ENCODE results near the gene POLH.
"Not testable (repeated sequence)": the region's sequence is repeated elsewhere in the genome, so short reads cannot be mapped to it uniquely, and the experiment has no call there.

The POLH gene

DNA sequence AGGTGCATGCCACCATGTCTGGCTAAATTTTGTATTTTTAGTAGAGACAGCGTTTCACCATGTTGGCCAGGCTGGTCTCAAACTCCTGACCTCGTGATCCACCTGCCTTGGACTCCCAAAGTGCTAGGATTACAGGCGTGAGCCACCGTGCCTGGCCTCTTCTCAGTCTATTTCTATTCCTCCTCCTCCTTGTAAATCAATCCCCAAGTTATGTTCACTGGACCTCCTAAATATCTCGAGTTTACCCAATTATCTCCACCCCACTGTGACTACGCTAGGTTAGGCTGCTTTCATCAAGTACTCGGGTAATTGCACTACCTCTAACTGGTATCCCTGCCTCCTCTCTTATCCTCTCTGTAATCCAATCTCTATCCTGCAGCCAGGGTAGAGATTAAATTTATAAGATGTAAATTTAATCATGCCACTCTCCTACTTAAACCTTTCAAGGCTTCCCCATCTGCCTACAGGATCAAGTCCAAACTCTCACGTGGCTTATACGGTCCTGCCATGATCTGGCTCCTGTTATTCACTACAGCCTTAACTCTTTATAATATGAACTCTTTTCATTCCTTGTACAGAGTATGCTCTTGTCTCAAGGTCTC, 58.8 kb downstream of the POLH start:
- DNase-seq = no peak

DNA sequence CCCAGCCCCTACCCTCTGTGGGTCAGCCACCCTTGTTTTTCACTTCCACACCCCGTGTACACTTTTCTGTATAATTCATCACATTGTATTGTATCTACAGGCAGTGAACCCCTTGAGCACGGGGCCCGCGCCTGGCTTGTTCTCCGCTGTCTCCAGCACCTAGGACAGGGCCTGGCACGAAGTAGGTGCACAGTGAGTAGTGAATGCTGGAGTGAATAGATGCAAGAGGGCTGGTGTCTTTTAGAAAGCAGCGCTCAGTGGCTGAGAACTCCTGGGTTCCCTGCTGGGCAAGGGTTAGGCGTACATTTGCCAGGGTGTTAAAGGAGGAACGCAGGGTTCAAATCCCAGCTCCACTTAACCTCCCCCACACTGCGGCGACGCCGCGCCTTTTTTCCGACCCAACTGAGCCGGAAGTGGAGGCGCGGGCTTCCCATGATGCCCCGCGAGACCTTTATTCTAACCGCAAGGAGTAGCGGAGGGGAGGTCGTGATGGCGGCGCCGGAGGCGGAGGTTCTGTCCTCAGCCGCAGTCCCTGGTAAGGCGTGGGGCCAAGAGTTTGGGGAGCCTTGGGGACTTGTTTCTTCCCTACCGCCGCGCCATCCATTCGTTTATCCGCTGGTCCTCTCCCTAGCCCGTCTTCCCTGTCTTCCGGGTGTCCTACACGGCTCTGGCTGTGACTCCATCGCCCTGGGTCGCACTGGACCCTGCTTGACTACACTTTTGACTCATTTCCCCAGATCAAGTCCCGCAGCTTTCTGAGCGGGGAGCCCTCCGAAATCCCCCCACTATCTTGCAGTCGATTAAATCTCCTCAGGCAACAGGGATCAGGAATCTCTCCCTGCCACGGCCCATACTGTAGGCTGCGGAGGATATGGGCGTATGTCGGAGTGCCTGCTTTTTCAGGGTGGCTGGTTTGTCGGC, 59.7 kb downstream of the POLH start, which contains the start of gene MAD2L1BP:
Gene MAD2L1BP (plus strand): TSS at position 454 of the 921 bp plus-strand sequence. CDS start 36 bp downstream, at position 490.
- DNase-seq = peak; percentile 81

DNA sequence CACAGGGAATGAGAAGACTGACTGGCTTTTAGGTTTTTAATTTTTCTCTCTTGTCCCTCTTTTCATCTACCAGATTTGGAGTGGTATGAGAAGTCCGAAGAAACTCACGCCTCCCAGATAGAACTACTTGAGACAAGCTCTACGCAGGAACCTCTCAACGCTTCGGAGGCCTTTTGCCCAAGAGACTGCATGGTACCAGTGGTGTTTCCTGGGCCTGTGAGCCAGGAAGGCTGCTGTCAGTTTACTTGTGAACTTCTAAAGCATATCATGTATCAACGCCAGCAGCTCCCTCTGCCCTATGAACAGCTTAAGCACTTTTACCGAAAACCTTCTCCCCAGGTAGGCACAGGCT, 60.3 kb downstream of the POLH start:
- DNase-seq = no peak

DNA sequence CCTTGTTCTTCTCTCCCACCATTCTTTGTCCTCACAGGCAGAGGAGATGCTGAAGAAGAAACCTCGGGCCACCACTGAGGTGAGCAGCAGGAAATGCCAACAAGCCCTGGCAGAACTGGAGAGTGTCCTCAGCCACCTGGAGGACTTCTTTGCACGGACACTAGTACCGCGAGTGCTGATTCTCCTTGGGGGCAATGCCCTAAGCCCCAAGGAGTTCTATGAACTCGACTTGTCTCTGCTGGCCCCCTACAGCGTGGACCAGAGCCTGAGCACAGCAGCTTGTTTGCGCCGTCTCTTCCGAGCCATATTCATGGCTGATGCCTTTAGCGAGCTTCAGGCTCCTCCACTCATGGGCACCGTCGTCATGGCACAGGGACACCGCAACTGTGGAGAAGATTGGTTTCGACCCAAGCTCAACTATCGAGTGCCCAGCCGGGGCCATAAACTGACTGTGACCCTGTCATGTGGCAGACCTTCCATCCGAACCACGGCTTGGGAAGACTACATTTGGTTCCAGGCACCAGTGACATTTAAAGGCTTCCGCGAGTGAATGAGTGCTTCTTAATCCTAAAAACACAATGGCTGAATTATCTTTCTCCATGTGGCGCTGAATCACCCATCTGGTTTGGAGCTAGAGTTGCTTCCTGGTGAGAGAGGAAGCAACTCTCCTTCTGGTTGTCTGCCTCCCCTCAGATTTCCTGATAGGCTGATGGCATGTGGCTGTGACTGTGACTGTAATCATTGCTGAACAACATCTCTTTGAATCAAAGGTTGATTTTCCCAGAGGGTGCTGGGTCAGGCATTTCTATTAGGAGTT, 64.2 kb downstream of the POLH start:
- no peak for DNase-seq

DNA sequence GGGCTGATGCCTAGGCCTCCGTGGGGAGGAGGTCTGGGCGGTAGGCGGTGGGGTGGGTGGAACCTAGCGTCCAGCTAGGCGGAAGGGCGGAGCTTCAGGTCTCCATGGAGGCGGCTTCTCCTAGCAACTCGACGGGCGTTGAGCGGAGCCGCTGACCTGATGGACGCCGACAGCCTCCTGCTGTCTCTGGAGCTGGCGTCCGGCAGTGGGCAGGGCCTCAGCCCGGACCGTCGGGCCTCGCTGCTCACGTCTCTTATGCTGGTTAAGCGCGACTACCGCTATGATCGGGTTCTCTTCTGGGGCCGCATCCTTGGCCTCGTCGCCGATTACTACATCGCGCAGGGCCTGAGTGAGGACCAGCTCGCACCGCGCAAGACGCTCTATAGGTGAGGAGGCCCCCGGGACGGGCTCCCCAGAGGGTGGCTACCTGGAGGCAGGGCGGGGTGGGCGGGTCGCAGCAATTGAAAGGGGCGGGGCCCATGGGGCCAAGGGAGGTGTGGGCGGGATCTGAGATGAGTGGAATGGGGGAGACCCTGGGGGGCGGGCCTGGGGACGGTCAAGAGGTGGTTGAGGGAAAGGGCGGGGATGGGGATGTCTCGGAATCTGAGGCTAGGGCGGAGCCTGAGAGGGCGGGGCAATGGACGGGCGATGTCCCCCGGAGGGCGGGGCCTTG, 69.1 kb downstream of the POLH start, which contains the start of gene RSPH9:
Gene RSPH9 (plus strand): TSS at position 97 of the 673 bp plus-strand sequence. CDS start 63 bp downstream, at position 160.
- no peak for DNase-seq

DNA sequence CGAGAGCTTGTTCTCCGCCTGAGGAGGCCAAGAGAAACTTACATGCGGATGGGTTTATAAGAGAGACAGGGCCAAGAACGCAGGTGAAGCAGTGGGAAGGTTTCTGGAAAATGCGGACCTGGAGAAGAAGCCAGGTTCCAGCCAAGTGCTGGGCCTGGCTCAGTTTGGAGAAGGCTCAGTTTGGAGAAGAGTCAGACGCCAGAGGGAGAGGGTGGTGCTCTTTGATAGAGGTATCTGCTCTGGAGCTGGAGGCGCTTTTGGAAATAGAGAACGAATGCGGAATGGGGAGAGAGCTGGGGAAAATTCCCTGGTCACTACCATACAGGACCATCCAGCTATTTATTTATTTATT, 69.6 kb downstream of the POLH start:
- DNase-seq = no peak

DNA sequence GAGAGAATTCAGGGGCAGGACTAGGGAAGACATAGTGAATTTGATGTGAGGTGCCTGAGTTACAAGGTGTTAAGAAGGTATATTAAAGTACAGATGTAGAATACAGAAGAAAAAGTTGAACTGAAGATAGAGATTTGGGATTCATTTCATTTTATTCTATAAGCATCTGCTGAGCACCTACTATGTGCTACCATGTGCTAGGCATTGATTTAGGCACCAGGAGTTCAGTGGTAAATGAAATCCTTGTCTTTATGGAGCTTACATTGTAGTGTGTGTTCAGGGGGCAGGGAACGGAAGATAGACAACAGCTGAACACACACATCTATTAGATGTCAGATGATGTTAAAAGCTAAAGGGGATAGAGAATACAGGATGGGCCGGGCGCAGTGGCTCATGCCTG, 71.6 kb downstream of the POLH start:
- no peak for DNase-seq

DNA sequence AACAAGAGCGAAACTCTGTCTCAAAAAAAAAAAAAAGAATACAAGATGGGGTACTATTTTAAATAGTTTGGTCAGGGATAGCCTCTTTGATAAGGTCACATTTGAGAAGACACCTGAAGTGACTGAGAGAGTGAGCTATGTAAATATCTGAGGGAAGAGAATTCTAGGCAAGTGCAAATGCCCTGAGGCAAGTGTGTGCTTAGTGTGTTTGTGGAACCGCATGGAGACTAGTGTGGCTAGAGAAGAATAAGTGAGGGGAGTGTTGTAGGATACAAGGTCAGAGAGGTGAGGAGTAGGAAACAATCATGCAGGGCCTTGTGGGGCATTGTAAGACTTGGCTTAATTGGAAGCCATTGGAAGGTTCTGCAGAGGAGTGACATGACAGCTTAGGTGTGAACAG, 72.3 kb downstream of the POLH start:
- no peak for DNase-seq

DNA sequence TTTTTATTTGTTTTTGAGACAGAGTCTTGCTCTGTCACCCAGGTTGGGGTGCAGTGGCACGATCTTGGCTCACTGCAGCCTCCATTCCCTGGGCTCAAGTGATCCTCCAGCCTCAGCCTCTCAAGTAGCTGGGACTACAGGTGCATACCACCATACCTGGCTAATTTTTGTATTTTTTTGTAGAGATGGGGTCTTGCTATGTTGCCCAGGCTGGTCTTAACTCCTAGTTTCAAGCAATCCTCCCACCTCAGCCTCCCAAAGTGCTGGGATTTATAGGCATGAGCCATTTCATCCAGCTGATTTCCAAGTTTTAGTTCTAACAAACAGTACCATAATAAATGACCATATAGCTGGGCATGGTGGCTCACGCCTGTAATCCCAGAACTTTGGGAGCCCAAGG, 76.8 kb downstream of the POLH start:
- DNase-seq = not testable (repeated sequence)

DNA sequence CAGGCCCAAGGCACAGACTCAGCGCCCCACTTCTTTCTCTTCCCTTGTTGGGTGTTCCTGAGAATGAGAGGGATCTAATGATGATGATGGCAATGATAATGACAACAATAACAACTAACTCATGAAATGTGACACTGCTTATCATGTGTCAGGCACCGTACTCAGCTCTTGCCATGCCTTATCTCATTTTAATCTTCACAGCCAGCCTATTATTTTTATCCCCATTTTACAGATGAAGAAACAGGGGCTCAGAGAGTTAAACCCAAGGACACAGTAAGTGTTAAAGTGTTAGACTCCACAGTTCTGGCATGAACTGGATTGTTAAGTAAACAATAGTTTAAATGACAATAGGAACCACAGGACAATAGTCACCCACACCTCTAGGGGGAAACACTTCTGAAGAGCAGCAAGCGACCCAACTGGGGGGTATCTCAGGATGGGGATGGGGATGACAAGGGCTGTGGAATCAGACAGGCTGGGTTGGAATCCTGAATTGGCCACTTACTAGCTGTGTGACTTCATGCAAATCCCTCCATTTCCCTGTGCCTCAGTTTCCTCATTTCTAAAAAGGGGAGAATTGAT, 81.3 kb downstream of the POLH start:
- no peak for DNase-seq

DNA sequence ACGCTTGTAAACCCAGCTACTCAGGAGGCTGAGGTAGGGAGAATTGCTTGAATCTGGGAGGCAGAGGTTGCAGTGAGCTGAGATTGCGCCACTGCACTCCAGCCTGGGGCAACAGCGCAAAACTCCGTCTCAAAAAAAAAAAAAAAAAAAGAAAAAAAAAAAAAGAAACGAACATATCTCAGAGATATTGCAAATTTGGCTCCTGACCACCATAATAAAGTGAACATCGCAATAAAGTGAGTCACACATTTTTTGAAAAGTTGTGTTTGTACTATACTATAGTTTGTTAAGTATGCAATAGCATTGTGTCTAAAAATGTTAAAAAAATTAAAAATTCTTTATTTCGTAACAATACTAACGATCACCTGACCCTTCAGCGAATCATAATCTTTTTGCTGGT, 82.2 kb downstream of the POLH start:
- no peak for DNase-seq

DNA sequence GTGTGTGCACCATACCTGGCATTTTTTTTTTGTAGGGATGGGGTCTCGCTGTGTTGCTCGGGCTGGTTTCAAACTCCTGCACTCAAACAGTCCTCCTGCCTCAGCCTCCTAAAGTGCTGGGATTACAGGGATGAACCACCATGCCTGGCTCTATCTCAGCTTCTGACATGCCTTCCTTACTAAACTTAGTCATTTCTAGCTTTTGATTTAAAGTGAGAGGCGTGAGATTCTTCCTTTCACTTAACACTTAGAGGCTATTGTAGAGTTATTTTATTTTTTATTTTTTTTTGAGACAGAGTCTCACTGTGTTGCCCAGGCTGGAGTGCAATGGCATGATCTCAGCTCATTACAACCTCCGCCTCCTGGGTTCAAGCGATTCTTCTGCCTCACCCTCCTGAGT, 87.0 kb downstream of the POLH start:
- not testable (repeated sequence) for DNase-seq

Data from DMS79 treated with DMSO at 0.1 percent for 48 hours (cell line).